ENCODE measurements around the gene ZNF627. TPM values are rescaled to one million over a fixed set of nuclear protein-coding genes. Genes with fewer than 3 reads are reported as not detected.

The ZNF627 gene
- total RNA-seq: 1 to 10 TPM; 2.9 to 5.6 (median 4.5) TPM
- 1 to 10 TPM; 2.6 to 4.3 (median 2.9) TPM for polyA plus RNA-seq
- long read RNA-seq, donor 1, transcript ZNF627-201 (4 exons, 2,840 nt): major isoform, 6 of 6 reads
- long read RNA-seq, donor 1, partial matches to known transcripts: 0 of 6 reads
- long read RNA-seq, donor 1, other reads (novel, unspliced or antisense): 0 of 6 reads
- long read RNA-seq, donor 2, transcript ZNF627-201 (4 exons, 2,840 nt): major isoform, 18 of 24 reads
- long read RNA-seq, donor 2, partial matches to known transcripts: 0 of 24 reads
- long read RNA-seq, donor 2, other reads (novel, unspliced or antisense): 2 of 24 reads

GRCh38 chr19:11597202-11598102, at the start of gene ZNF627:
TSS of gene ZNF627 (plus strand) at chr19:11597483. CDS start at chr19:11597628, 145 bp downstream.
- intact Hi-C loops (cut with DNase I): no loop called here
- H3K36me3 ChIP-seq (ENCODE audit: insufficient read depth in 1 of 2, low read depth in 1 of 2): no peaks in the 10 kb centered on the region
- 0 to 1% (median 0%) methylated on average over 45 to 67 of the region's 67 CpGs for WGBS, 3 donors
- peak; percentile 99 for DNase-seq
- H3K27me3 ChIP-seq (ENCODE audit: insufficient read depth in 3 of 3, low read length in 2 of 3): no peaks in the 10 kb centered on the region
- H3K9me3 ChIP-seq: no peaks in the 10 kb centered on the region
- peak within 1 kb of the TSS; percentile 74 for H3K27ac ChIP-seq
- peak; percentile 100 for ATAC-seq
- H3K4me1 ChIP-seq: peaks cover 7% of the 10 kb centered on the region
- no peak for TF ChIP-seq CTCF (IDR thresholded peaks at IDR 0.05)
- H3K4me3 ChIP-seq: peak within 1 kb of the TSS; percentile 81

- ATAC-seq: no peak
- Histone ChIP-seq H3K36me3 (ENCODE audit: insufficient read depth in 1 of 2, low read depth in 1 of 2) (peaks cover 0 to 10% of the 10 kb centered on the region in 2 donors), H3K4me3 (no peak overlapping the region), H3K27ac (no peak overlapping the region), H3K27me3 (ENCODE audit: insufficient read depth in 3 of 3, low read length in 2 of 3) (no peaks in the 10 kb centered on the region), H3K4me1 (no peaks in the 10 kb centered on the region), H3K9me3 (no peaks in the 10 kb centered on the region)
- WGBS, 3 donors: 87 to 90% (median 90%) methylated on average over 14 of the region's 14 CpGs
- DNase-seq: no peak
- intact Hi-C loops (cut with DNase I): no loop called here
- TF ChIP-seq CTCF (IDR thresholded peaks at IDR 0.05): no peak
Observed at GRCh38 chr19:11547929-11548700, 49.2 kb upstream of the ZNF627 start.

- ATAC-seq (no peak), DNase-seq (no peak)
- intact Hi-C loops (cut with DNase I): no loop called here
- no peak overlapping the region for H3K4me3 ChIP-seq
- no peaks in the 10 kb centered on the region for H3K9me3 ChIP-seq
- no peak overlapping the region for H3K27ac ChIP-seq
- WGBS, 3 donors: 87 to 92% (median 88%) methylated on average over 24 of the region's 24 CpGs
- TF ChIP-seq CTCF (IDR thresholded peaks at IDR 0.05): no peak
- no peaks in the 10 kb centered on the region for H3K27me3 ChIP-seq (ENCODE audit: insufficient read depth in 3 of 3, low read length in 2 of 3)
- H3K36me3 ChIP-seq (ENCODE audit: insufficient read depth in 1 of 2, low read depth in 1 of 2): peaks cover 0 to 22% of the 10 kb centered on the region in 2 donors
- H3K4me1 ChIP-seq: no peaks in the 10 kb centered on the region
Observed at GRCh38 chr19:11549386-11549953, 47.8 kb upstream of the ZNF627 start.

GRCh38 chr19:11550265-11550664, 47.0 kb upstream of the ZNF627 start:
- Histone ChIP-seq H3K36me3 (ENCODE audit: insufficient read depth in 1 of 2, low read depth in 1 of 2) (peaks cover 0 to 26% of the 10 kb centered on the region in 2 donors), H3K4me1 (no peaks in the 10 kb centered on the region), H3K27ac (no peak overlapping the region), H3K9me3 (no peaks in the 10 kb centered on the region), H3K4me3 (no peak overlapping the region), H3K27me3 (ENCODE audit: insufficient read depth in 3 of 3, low read length in 2 of 3) (no peaks in the 10 kb centered on the region)
- ATAC-seq: no peak
- WGBS, 3 donors: 87 to 92% (median 90%) methylated on average over 8 of the region's 8 CpGs
- no peak for TF ChIP-seq CTCF (IDR thresholded peaks at IDR 0.05)
- no peak for DNase-seq
- intact Hi-C loops (cut with DNase I): no loop called here

All from psoas muscle (tissue), 8 donors.